ENCODE data around the gene HADHB.

- TF ChIP-seq ZNF274 (IDR thresholded peaks at IDR 0.05; ENCODE audit: low read depth, low read length) = no peak
- TF ChIP-seq SUZ12 (IDR thresholded peaks at IDR 0.05; ENCODE audit: extremely low read depth, insufficient read depth, insufficient read length) = no peak
- no peak for TF ChIP-seq YY1 (IDR thresholded peaks at IDR 0.05; ENCODE audit: insufficient read depth, insufficient read length)
These were observed 68.7 kb downstream of the HADHB start for GRCh38 chr2:26313446-26313845.
